Left renal cortex interstitium (tissue), 4 donors: ENCODE data around the gene PRCP. TPM values are rescaled to one million over a fixed set of nuclear protein-coding genes. Genes with fewer than 3 reads are reported as not detected.
"Not testable (repeated sequence)": the region's sequence is repeated elsewhere in the genome, so short reads cannot be mapped to it uniquely, and the experiment has no call there.

Source experiments
- DNase-seq, 4 donors: peaks; one replicate each; pipeline ENCODE4 v3.0.0-alpha.2; 2013; ENCODE audit warnings: low read depth in 4 of 4, low spot score in 2 of 4, missing footprints in 1 of 4
- polyA plus RNA-seq, 4 donors: library from polyadenylated mRNA; unstranded; fragments of 120-200 nt; gene quantifications; one replicate each; pipeline ENCODE4 v1.2.1, GENCODE V29; 2013; ENCODE audit not compliant: insufficient read length in 4 of 4

The PRCP gene
- polyA plus RNA-seq, 4 donors, result 221 to 304 (median 266) TPM

GRCh38 chr11:82873919-82874333, 26.3 kb downstream of the PRCP start:
- DNase-seq, result no peak

DNA sequence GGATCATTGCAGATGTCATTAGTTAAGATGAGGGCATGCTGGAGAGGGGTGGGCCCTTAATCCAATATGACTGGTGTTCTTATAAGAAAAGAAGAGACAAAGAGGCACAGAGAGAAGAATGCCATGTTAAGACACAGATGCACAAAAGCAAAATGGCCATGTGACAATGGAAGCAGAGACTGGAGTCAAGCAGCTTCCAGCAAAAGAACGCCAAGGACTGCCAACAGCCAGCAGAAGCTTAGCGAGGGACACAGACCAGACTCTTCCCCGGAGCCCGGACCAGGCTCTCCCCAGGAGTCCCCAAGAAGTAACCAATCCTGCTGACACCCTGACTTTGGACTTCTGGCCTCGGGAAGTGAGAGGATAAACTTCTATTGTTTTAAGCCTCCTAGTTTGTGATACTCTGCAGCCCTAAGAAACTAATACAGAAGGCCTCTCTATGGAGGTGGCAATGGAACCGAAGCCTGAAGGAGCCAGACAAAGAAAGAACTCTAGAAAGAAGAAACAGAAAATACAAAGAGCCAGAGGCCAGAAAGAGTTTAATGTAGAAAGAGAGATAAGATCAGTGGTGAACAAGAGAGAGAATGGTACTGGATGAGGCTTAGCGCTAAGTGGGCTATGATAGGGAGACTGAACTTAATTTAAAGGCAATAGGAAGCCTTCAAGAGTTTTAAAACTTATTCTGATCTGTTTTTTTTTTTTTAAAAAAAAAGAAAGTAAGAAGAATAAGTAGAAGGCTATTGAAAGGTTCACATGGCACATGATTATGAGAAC, 27.7 kb downstream of the PRCP start:
- DNase-seq, result no peak

GRCh38 chr11:82871646-82872045, 28.6 kb downstream of the PRCP start:
- DNase-seq, result no peak

DNA sequence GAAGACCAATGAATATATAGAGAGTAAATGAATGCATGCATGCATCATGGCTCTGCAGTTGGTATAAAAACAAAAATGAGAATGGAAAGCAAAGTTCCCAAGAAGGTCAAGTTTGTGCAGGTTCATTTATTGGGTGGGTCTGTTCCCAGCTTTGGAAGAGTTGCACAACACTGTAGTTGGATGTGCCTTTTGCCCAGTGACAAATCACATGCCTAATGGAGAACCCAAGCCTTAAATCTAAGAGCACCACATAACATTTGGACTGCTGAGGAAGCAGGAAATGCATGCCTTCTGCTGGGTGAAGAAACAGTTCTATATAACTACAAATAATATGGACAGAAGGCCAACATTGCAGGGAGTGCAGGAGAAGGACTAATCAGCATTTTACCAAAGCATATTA, 30.6 kb downstream of the PRCP start:
- no peak for DNase-seq

DNA sequence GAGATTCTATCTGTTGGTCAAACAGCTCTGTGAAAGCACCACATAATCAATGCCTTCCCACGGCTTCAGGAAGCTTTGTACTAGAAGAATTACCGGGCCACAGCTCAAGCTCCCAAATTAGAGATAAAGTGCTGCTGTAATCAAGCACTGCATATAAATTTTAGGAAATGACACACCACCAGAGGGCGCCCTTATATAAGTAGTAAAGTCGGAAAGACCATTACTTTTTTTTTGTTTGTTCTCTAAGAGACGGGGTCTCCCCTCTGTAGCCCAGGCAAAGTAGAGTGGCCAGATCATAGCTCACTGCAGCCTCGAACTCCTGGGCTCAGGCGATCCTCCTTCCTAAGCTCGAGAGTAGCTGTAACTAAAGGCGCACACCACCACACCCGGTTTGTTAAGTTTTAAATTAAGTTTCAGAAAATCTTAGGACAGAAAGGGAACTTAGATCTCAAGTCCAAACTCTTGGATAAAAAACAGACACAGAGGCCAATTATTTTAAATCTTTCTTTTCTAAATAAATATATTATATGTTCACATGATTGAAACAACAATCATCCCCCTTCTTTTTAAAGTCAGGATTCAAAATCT, 32.6 kb downstream of the PRCP start:
- DNase-seq, result peak; percentile 58 to 84 (median 70)

DNA sequence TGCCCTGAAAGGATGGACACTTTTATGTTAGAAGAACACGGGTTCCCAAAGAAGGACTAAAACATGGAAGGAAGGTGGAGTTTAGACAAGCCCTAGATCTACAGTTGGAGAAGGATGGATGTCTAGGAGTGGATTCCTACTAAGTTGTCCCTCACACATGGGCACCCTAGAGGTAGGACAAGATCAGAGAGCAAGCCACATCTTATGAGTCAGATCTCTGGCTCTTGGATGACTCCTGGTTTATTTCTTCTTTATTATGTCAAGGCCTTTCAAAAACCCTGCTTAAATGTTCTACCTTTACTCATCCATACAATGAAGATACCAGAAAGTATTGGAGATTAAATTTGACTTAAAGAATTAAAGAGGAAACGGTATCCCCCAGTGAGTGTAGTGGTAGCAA, 34.4 kb downstream of the PRCP start:
- DNase-seq, result no peak

GRCh38 chr11:82864268-82864667, 36.0 kb downstream of the PRCP start:
- peak in 1 of 4 donors; percentile 17 for DNase-seq

DNA sequence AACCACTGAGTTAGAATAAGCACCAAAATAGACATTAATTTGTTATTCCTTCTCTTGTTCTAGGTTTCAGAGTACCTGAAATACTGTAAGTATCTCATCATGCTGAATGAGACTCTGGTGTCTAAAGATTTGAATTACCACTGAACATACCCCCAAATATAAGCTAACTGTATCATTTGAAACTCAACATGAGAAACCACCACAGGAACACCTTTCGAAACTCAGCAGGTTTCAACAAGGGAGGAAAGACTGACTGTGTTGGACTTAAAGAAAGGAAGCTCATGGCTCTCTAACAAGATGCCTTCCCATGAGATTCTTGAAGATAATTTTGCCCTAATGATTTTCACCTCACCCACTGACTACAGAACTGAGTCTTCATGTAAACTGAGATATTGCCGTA, 37.0 kb downstream of the PRCP start:
- DNase-seq, result no peak

GRCh38 chr11:82862379-82862778, 37.9 kb downstream of the PRCP start:
- DNase-seq, result no peak

- no peak for DNase-seq
These were observed 40.5 kb downstream of the PRCP start for GRCh38 chr11:82859750-82860149.

DNA sequence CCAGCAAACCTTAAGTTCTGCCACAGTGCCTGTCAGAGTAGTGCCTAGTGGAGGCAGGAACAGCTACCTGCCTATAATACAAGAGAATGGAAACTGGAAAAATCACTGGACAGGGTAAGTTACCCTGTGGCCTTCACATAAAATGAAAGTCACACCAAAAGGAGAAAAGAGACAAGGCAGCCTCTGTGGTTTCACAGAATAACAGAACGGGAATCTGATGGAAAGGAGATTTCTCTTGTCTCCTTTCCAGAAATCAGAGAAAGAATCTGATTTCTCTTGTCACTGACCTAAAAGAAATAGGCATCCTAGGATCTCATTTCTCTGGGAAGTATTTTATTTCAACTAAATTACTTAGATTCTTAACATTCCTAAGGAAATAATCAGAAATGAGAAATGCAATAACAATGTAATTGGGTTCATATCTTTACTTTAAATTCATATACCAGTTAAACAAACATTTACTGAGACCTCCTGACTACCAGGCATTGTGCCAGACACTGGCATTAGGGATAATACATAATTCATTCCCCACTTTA, 41.6 kb downstream of the PRCP start:
- peak in 1 of 4 donors; percentile 13 for DNase-seq

GRCh38 chr11:82858133-82858532, 42.1 kb downstream of the PRCP start:
- no peak for DNase-seq

DNA sequence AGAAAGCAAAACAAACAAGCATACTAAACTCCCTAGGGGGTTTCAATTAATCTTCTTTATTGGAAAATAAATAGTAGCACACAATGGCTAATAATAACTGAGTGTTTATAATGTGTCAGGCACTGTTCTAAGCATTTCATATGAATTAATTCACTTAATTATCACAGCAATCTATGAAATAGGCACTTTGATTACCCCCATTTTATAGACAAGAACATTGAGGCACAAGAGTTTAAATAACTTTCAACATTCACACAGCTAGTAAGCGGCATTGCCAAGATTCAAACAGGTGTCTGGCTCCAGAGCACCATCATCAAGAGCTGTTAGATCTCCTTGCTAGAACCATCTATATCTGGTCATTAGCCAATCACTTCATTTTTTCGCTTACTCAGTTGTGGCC, 43.1 kb downstream of the PRCP start:
- no peak for DNase-seq

- DNase-seq, result no peak
These were observed 44.6 kb downstream of the PRCP start for GRCh38 chr11:82855616-82856015.

GRCh38 chr11:82854916-82855315, 45.3 kb downstream of the PRCP start:
- DNase-seq, result not testable (repeated sequence)

GRCh38 chr11:82854242-82854641, 46.0 kb downstream of the PRCP start:
- no peak for DNase-seq

GRCh38 chr11:82848829-82849228, 51.4 kb downstream of the PRCP start:
- DNase-seq, result no peak

GRCh38 chr11:82845356-82846353, 54.6 kb downstream of the PRCP start:
- DNase-seq, result no peak

- no peak for DNase-seq
These were observed 57.0 kb downstream of the PRCP start for GRCh38 chr11:82843057-82843795.

DNA sequence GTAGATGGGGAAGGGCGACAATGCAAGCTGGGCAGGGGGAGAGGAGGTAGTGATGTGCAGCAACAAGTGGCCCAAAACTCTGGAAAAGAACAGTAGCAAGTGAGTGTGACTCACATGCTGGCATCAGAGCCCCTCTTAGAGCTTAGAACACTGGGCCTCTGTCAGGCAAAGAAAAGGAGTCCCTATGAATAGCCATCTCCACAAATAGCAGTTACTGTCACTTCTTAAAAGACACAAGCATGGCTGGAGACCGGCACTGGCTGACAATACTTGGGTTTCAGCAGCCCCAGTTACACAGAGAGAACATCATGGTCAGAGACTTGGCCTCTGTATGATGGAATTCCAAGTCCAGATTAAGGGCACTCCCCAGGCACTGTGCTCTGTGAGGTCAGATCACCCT, 58.2 kb downstream of the PRCP start:
- DNase-seq, result no peak
